ENCODE measurements around the gene ANKRD13D.

ANKRD13D gene

DNA sequence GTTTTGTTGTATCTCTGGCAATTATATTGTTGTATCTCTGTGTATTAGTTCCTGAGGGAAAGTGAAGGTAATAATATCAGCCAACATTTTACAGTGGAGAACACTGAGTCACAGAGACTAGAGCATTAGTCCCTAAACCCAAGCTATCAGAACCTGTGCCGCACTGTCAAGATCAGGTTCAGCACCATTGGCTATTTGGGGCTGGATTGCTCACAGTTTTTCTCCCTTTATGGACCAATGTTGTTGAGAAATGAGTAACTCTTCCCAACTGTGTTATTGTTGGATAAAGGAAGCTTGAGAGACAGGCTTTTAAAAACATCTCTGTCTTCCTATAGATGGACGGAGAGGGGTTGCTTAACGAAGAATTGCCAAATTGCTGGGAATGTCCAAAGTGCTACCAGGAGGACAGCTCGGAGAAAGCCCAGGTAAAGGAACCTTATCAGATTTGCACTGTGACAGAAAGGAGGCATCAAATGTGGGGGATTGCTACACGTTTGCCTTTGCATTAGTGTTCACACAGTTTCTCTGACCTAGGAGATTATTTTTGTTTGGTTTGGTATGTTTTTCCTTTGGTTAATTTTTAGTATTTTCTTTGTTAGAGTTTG lies 41.1 kb upstream of the ANKRD13D start:
- DNase-seq (ENCODE audit: low read depth): no peak
- H3K4me3 ChIP-seq (ENCODE audit: low read depth, low read length): no peak overlapping the region
- TF ChIP-seq, protein P1, sequence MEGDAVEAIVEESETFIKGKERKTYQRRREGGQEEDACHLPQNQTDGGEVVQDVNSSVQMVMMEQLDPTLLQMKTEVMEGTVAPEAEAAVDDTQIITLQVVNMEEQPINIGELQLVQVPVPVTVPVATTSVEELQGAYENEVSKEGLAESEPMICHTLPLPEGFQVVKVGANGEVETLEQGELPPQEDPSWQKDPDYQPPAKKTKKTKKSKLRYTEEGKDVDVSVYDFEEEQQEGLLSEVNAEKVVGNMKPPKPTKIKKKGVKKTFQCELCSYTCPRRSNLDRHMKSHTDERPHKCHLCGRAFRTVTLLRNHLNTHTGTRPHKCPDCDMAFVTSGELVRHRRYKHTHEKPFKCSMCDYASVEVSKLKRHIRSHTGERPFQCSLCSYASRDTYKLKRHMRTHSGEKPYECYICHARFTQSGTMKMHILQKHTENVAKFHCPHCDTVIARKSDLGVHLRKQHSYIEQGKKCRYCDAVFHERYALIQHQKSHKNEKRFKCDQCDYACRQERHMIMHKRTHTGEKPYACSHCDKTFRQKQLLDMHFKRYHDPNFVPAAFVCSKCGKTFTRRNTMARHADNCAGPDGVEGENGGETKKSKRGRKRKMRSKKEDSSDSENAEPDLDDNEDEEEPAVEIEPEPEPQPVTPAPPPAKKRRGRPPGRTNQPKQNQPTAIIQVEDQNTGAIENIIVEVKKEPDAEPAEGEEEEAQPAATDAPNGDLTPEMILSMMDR (IDR thresholded peaks at IDR 0.05; ENCODE audit: low read depth, low read length, missing control alignments): no peak

DNA sequence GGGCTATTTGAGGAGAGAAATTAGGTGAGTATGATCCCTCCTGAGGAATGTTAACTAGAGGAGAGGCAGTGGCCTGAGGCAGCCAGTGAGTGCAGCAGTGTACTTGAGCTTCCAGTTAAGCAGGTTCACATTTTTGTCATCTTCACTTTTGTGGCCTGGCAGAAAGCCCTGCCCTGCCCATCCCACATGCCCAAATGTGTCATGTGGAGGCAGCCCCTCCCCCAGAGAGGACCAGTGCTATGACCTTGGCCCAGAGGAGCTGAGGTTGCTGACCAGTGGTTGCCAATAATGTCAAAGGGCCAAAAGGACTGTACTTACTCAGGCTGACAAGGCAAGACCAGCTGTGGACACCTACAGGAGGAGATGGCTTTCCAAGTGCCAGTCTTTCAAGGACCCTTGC lies 40.5 kb upstream of the ANKRD13D start:
- H3K4me3 ChIP-seq (ENCODE audit: low read depth, low read length): no peak overlapping the region
- DNase-seq (ENCODE audit: low read depth): no peak
- TF ChIP-seq, protein P1 (IDR thresholded peaks at IDR 0.05; ENCODE audit: low read depth, low read length, missing control alignments): no peak

DNA sequence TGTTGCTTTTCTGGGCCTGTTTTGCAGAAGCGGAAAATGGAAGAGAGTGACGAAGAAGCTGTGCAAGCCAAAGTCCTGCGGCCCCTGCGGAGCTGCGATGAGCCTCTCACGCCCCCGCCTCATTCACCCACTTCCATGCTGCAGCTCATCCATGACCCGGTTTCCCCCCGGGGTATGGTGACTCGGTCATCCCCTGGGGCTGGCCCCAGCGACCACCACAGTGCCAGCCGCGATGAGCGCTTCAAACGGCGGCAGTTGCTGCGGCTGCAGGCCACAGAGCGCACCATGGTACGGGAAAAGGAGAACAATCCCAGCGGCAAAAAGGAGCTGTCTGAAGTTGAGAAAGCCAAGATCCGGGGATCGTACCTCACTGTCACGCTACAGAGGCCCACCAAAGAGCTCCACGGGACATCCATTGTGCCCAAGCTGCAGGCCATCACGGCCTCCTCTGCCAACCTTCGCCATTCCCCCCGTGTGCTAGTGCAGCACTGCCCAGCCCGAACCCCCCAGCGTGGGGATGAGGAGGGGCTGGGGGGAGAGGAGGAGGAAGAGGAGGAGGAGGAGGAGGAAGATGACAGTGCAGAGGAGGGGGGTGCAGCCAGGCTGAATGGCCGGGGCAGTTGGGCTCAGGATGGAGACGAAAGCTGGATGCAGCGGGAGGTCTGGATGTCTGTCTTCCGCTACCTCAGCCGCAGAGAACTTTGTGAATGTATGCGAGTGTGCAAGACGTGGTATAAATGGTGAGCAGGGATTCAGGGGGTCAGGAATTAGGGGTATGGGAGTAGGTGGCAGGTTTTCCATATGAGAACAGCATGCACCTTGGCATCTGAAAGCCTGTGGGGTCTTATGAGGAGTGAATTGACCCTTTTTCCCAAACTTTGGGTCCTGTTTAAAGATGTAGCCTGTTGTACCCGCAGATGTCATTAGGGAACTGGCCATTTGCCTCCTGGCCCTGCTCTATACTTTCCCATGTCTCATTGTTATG lies 38.8 kb upstream of the ANKRD13D start:
- H3K4me3 ChIP-seq (ENCODE audit: low read depth, low read length): no peak overlapping the region
- TF ChIP-seq, protein P1 (IDR thresholded peaks at IDR 0.05; ENCODE audit: low read depth, low read length, missing control alignments): no peak
- no peak for DNase-seq (ENCODE audit: low read depth)

DNA sequence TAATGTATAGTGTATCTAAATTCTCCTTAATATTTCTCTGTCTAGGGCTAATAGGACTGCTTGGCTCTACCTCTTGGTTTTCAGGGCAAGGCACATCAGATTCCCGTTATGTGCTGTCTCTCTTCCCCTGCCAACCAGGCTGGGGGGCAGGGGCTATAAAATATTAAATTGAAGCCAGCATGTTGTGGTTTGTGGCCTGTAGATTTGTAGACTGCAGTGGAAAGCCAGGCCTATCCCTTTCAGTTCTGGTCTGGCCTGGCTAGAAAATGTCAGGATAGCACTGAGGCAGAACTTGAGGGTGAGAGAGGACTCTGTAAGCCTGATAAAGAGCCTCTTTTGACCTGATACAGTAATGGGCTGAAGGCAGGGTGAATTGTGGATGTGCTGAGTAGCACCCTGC lies 37.3 kb upstream of the ANKRD13D start:
- DNase-seq (ENCODE audit: low read depth): no peak
- H3K4me3 ChIP-seq (ENCODE audit: low read depth, low read length): no peak overlapping the region
- TF ChIP-seq, protein P1 (IDR thresholded peaks at IDR 0.05; ENCODE audit: low read depth, low read length, missing control alignments): no peak

DNA sequence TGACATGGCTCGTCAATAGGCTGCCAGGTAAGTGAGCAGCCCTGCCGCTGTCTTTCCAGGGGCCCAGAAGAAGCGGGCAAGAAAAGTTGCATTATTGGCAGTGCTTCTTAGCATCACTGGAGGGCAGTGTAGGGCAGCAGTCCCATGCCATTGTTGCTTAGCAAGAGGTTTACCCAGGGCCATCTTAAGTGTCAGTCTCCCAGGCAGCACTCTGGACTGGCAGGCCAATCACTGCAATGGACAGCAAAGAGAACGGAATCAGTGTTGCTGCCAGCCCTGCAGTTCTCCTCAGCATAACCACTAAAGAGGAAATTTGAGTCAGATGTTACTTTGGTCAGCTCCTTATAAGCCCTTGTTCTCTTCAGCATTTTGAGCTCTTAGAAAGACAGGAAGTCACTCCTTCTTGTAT lies 36.3 kb upstream of the ANKRD13D start:
- no peak overlapping the region for H3K4me3 ChIP-seq (ENCODE audit: low read depth, low read length)
- DNase-seq (ENCODE audit: low read depth): no peak
- TF ChIP-seq, protein P1 (IDR thresholded peaks at IDR 0.05; ENCODE audit: low read depth, low read length, missing control alignments): peak; percentile 46

DNA sequence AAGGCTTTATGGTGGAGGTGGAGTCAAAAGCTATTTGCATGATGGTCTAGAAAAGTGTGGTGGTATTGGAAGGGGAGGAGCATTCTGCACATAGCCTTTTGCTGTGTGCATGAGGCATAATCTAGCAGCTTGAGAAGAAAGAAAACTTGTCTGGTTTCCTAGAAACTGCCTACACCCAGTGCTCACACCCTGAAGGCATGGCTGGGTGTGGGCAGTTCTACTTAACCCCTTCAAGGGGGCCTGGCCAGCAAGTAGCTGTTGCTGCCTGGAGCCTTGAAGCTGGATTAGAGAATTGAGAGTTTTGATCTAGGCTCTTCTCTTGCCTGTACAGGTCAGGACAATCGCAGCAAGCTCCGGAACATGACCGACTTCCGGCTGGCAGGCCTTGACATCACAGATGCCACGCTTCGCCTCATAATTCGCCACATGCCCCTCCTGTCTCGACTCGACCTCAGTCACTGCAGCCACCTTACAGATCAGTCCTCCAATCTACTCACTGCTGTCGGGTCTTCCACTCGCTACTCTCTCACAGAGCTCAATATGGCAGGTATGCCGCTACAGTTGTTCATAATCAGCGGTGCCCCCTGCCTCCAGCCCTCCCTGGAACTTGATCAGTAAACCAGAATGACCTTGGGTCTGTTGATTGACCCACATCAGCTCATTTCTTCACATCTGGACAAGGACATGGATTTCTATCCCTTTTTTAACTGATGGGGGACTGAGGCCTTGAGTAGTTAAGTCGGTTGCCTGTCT lies 35.1 kb upstream of the ANKRD13D start:
- TF ChIP-seq, protein P1 (IDR thresholded peaks at IDR 0.05; ENCODE audit: low read depth, low read length, missing control alignments): no peak
- no peak overlapping the region for H3K4me3 ChIP-seq (ENCODE audit: low read depth, low read length)
- no peak for DNase-seq (ENCODE audit: low read depth)
